Left ventricle myocardium inferior (tissue), 1 donor: ENCODE measurements around the gene PARVG. TPM values are rescaled to one million over a fixed set of nuclear protein-coding genes. Genes with fewer than 3 reads are reported as not detected.
A peak's percentile ranks its signal among the peaks of the same experiment; 100 is the strongest.
"Not testable (repeated sequence)": the region's sequence is repeated elsewhere in the genome, so short reads cannot be mapped to it uniquely, and the experiment has no call there.

Experiments
- DNase-seq: peaks from one replicate; pipeline ENCODE4 v3.0.0-alpha.2; 2020
- H3K27ac ChIP-seq: fragments of 200-600 bp; replicated peaks from 2 replicates; pipeline ENCODE4 v1.8.0; 2021
- H3K27me3 ChIP-seq: fragments of 200-600 bp; 2 replicates; pipeline ENCODE4 v1.8.0; 2021; ENCODE audit warnings: low read depth
- H3K36me3 ChIP-seq: fragments of 200-600 bp; 2 replicates; pipeline ENCODE4 v1.8.0; 2021
- H3K4me1 ChIP-seq: fragments of 200-600 bp; 2 replicates; pipeline ENCODE4 v1.8.0; 2021
- H3K4me3 ChIP-seq: fragments of 200-600 bp; 2 replicates; pipeline ENCODE4 v1.8.0; 2021; ENCODE audit warnings: mild to moderate bottlenecking, moderate library complexity
- H3K9me3 ChIP-seq: fragments of 200-600 bp; replicated peaks from 2 replicates; pipeline ENCODE4 v1.8.0; 2021
- CTCF ChIP-seq: fragments of 200-600 bp; IDR thresholded peaks from 2 replicates; pipeline ENCODE4 v1.8.0; 2021; ENCODE audit warnings: antibody characterized with exemption, mild to moderate bottlenecking, borderline replicate concordance
- intact Hi-C: fragments of 100-400 bp; cut with micrococcal nuclease; formaldehyde crosslinking; loops from one replicate; pipeline ENCODE4 v1.11.0; 2022
- total RNA-seq: library from RNA; stranded (reverse); fragmentation: NEBNext Ultra II Directional; extraction: Animal tissue kit (Norgen Biotek cat#: 25700); gene quantifications from one replicate; pipeline ENCODE4 v1.2.1, GENCODE V29; 2021
- donor health status: DM: no; HTN: yes; CAD: no; lungs with severe emphysema.

The PARVG gene
- total RNA-seq, 1 donor from 2014 or later, result 2.8 TPM

- DNase-seq, result no peak
- Histone ChIP-seq H3K27ac (no peak overlapping the region), H3K36me3 (no peaks in the 10 kb centered on the region), H3K4me3 (no peak overlapping the region), H3K27me3 (no peaks in the 10 kb centered on the region), H3K9me3 (peaks cover 19% of the 10 kb centered on the region), H3K4me1 (no peaks in the 10 kb centered on the region)
- intact Hi-C loops, result no loop called here
- no peak for TF ChIP-seq CTCF
Measured at GRCh38 chr22:44237290-44237689, 56.6 kb downstream of the PARVG start.

GRCh38 chr22:44241121-44241520 lies 60.4 kb downstream of the PARVG start:
- peaks cover 19% of the 10 kb centered on the region for H3K9me3 ChIP-seq
- H3K4me1 ChIP-seq, H3K4me3 ChIP-seq, H3K36me3 ChIP-seq, intact Hi-C loops, H3K27ac ChIP-seq, DNase-seq: not testable (repeated sequence)
- H3K27me3 ChIP-seq, result peaks cover 28% of the 10 kb centered on the region

- Histone ChIP-seq H3K27me3 (peaks cover 28% of the 10 kb centered on the region), H3K4me3 (no peak overlapping the region), H3K36me3 (no peaks in the 10 kb centered on the region), H3K9me3 (peaks cover 6% of the 10 kb centered on the region), H3K4me1 (peaks cover 5% of the 10 kb centered on the region), H3K27ac (no peak overlapping the region)
- TF ChIP-seq CTCF, result no peak
- intact Hi-C loops, result no loop called here
- no peak for DNase-seq
Measured at GRCh38 chr22:44242946-44243724, 62.4 kb downstream of the PARVG start.

GRCh38 chr22:44243761-44244160 lies 63.0 kb downstream of the PARVG start:
- DNase-seq, result no peak
- no peak for TF ChIP-seq CTCF
- Histone ChIP-seq H3K4me1 (peaks cover 5% of the 10 kb centered on the region), H3K27me3 (peaks cover 28% of the 10 kb centered on the region), H3K27ac (no peak overlapping the region), H3K9me3 (peaks cover under 1% of the 10 kb centered on the region), H3K4me3 (no peak overlapping the region), H3K36me3 (no peaks in the 10 kb centered on the region)
- intact Hi-C loops, result no loop called here

GRCh38 chr22:44244265-44244822 lies 63.6 kb downstream of the PARVG start:
- no peak overlapping the region for H3K27ac ChIP-seq
- no peaks in the 10 kb centered on the region for H3K36me3 ChIP-seq
- intact Hi-C loops, result no loop called here
- H3K4me3 ChIP-seq, result no peak overlapping the region
- H3K9me3 ChIP-seq, result peaks cover 5% of the 10 kb centered on the region
- H3K27me3 ChIP-seq, result peaks cover 28% of the 10 kb centered on the region
- no peak for TF ChIP-seq CTCF
- DNase-seq, result no peak
- peaks cover 5% of the 10 kb centered on the region for H3K4me1 ChIP-seq

GRCh38 chr22:44245438-44245837 lies 64.7 kb downstream of the PARVG start:
- intact Hi-C loops, result no loop called here
- no peak overlapping the region for H3K27ac ChIP-seq
- H3K4me3 ChIP-seq, result no peak overlapping the region
- no peak for TF ChIP-seq CTCF
- peaks cover 28% of the 10 kb centered on the region for H3K27me3 ChIP-seq
- H3K9me3 ChIP-seq, result peaks cover 16% of the 10 kb centered on the region
- peak; percentile 49 for DNase-seq
- H3K36me3 ChIP-seq, result no peaks in the 10 kb centered on the region
- H3K4me1 ChIP-seq, result peaks cover 5% of the 10 kb centered on the region
